ENCODE measurements around the gene MAP1B.

Gene MAP1B

DNA sequence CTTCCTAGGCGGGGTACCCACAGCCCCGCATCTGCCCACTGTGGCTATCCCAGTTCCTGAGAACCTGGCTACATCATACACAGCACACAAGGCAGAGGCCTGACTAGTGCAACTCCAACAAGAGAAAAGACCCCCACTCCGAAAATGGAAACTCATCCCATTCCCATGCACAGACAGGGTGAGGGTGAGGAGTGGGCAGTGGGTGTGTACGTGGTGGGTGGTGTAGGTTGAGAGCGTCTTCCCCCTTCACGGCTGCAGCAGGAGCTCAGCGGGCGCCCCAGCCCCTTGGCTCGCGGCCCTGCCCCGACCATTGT is 501 bp upstream of the MAP1B start:
- 21% methylated on average over 8 of the region's 11 CpGs for WGBS
- Histone ChIP-seq H3K9me3 (ENCODE audit: control insufficient read depth, low read length) (no peaks in the 10 kb centered on the region), H3K27ac (ENCODE audit: low read length, poor library complexity, severe bottlenecking) (peak overlapping the region; percentile 30), H3K4me2 (ENCODE audit: low read length, poor library complexity, severe bottlenecking) (peak overlapping the region; percentile 87), H3K4me3 (ENCODE audit: insufficient read depth in 1 of 2, low read depth in 1 of 2, low read length in 2 of 2) (peak overlapping the region; percentile 83 to 98), H3K4ac (ENCODE audit: low read depth in 1 of 2, low read length in 2 of 2) (no peak overlapping the region), H2BK12ac (ENCODE audit: low read length in 2 of 2) (peak overlapping the region in 1 of 2 experiments; percentile 80), H2AK5ac (ENCODE audit: low read length, severe bottlenecking) (no peak overlapping the region), H2AFZ (ENCODE audit: low read depth, low read length) (peak overlapping the region; percentile 87), H4K91ac (ENCODE audit: low read length) (peak overlapping the region; percentile 16), H3K27me3 (ENCODE audit: control insufficient read depth in 1 of 2, insufficient read depth in 1 of 2, low read length in 2 of 2) (no peaks in the 10 kb centered on the region), H3K36me3 (ENCODE audit: control insufficient read depth in 1 of 2, insufficient read depth in 2 of 2, low read depth in 1 of 2, low read length in 2 of 2) (peaks cover 0 to 3% of the 10 kb centered on the region in 2 experiments), H3K9ac (ENCODE audit: low read length) (peak overlapping the region; percentile 96), H2BK15ac (ENCODE audit: low read depth, poor library complexity, severe bottlenecking) (no peak overlapping the region), H3K18ac (ENCODE audit: low read depth in 1 of 2, low read length in 2 of 2) (peak overlapping the region in 1 of 2 experiments; percentile 93), H3K4me1 (ENCODE audit: control insufficient read depth, insufficient read depth, low read depth, low read length) (peaks cover 7% of the 10 kb centered on the region), H3K14ac (ENCODE audit: low read length in 2 of 2) (peak overlapping the region in 1 of 2 experiments; percentile 89), H4K8ac (ENCODE audit: low read length) (peak overlapping the region; percentile 81), H2BK5ac (ENCODE audit: low read depth, low read length, poor library complexity, severe bottlenecking) (no peak overlapping the region), H3K79me1 (replicated peaks; ENCODE audit: low read length, poor library complexity, severe bottlenecking) (peaks cover 2% of the 10 kb centered on the region), H2BK120ac (ENCODE audit: low read depth, low read length) (no peak overlapping the region), H3K23ac (ENCODE audit: low read length in 2 of 2) (no peak overlapping the region)
- no peak for DNase-seq

DNA sequence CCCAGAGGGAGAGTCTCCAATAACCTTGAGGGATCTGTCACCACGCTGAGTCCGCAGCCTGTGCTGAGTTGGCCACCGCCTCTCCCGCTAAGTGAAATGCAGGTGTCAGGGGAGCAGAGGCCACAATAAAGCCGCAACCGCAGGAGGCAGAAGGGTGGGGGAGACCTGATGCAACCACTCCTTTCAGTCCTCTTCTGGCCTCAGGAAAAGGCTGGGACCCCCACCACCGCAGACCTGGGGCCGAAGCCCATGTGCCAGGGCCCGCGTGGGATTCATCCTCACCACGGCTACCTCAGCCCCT is 576 bp downstream of the MAP1B start:
- peak overlapping the region in 1 of 2 experiments; percentile 88 for H3K18ac ChIP-seq (ENCODE audit: low read depth in 1 of 2, low read length in 2 of 2)
- H2AFZ ChIP-seq (ENCODE audit: low read depth, low read length) = no peak overlapping the region
- H3K4me3 ChIP-seq (ENCODE audit: insufficient read depth in 1 of 2, low read depth in 1 of 2, low read length in 2 of 2) = peak overlapping the region; percentile 83 to 98
- peak overlapping the region; percentile 87 for H3K4me2 ChIP-seq (ENCODE audit: low read length, poor library complexity, severe bottlenecking)
- H2BK12ac ChIP-seq (ENCODE audit: low read length in 2 of 2) = peak overlapping the region in 1 of 2 experiments; percentile 45
- H2BK120ac ChIP-seq (ENCODE audit: low read depth, low read length) = no peak overlapping the region
- H3K23ac ChIP-seq (ENCODE audit: low read length in 2 of 2) = peak overlapping the region in 1 of 2 experiments; percentile 81
- H2AK5ac ChIP-seq (ENCODE audit: low read length, severe bottlenecking) = no peak overlapping the region
- H3K36me3 ChIP-seq (ENCODE audit: control insufficient read depth in 1 of 2, insufficient read depth in 2 of 2, low read depth in 1 of 2, low read length in 2 of 2) = peaks cover 0 to 3% of the 10 kb centered on the region in 2 experiments
- no peaks in the 10 kb centered on the region for H3K9me3 ChIP-seq (ENCODE audit: control insufficient read depth, low read length)
- peak overlapping the region; percentile 21 for H2BK15ac ChIP-seq (ENCODE audit: low read depth, poor library complexity, severe bottlenecking)
- H3K79me1 ChIP-seq (replicated peaks; ENCODE audit: low read length, poor library complexity, severe bottlenecking) = peaks cover 4% of the 10 kb centered on the region
- H3K4ac ChIP-seq (ENCODE audit: low read depth in 1 of 2, low read length in 2 of 2) = peak overlapping the region in 1 of 2 experiments; percentile 42
- peak overlapping the region; percentile 85 for H4K8ac ChIP-seq (ENCODE audit: low read length)
- DNase-seq = peak; percentile 54
- H2BK5ac ChIP-seq (ENCODE audit: low read depth, low read length, poor library complexity, severe bottlenecking) = peak overlapping the region; percentile 59
- peak overlapping the region in 1 of 2 experiments; percentile 93 for H3K14ac ChIP-seq (ENCODE audit: low read length in 2 of 2)
- 3% methylated on average over 11 of the region's 11 CpGs for WGBS
- H4K91ac ChIP-seq (ENCODE audit: low read length) = peak overlapping the region; percentile 31
- peak overlapping the region; percentile 96 for H3K9ac ChIP-seq (ENCODE audit: low read length)
- H3K4me1 ChIP-seq (ENCODE audit: control insufficient read depth, insufficient read depth, low read depth, low read length) = peaks cover 7% of the 10 kb centered on the region
- H3K27me3 ChIP-seq (ENCODE audit: control insufficient read depth in 1 of 2, insufficient read depth in 1 of 2, low read length in 2 of 2) = no peaks in the 10 kb centered on the region
- peak overlapping the region; percentile 35 for H3K27ac ChIP-seq (ENCODE audit: low read length, poor library complexity, severe bottlenecking)

DNA sequence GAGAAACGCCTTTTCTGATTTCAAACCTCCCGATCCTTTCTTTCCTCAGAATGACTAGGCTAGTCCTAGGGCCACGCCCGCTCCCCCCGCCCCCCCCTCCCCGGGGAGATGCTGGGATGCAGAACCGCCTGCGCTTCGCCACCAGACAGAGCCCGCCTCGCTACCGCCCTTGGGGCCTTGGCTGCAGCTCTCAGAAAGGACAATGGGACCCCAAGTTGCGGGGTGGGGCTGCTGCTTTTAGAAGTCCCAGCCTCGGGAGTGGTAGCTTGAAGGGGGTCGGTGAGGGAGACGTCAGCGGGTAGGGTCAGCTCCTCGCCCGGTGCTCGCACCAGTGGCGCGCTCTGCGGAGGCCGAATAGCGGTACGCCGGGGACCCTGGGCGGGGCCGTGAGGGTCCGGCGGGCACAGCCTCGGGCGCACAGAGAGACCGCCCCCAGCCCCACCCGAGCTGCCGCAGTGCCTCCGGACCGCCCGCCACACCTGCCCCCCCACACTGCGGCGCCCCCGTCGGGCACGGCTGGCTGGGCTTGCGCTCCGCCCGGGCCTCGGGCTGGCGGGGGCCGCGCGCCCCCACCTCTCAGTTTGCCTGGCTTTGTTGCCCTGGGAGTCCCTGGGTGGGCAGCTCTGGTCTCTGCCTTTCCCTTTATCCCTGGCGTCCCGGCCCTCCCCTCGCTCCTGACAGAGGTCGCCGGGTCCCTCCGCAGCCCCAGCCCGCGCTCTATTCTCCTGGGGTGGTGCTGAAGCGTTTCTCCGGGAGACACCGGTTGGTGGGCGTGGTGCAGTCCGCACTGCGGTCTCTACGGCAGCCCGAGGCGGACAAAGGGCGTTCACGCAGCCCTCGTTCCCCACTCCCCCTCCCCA is 1.2 kb downstream of the MAP1B start:
- Histone ChIP-seq H2AK5ac (ENCODE audit: low read length, severe bottlenecking) (no peak overlapping the region), H3K4me2 (ENCODE audit: low read length, poor library complexity, severe bottlenecking) (peak overlapping the region; percentile 87), H3K23ac (ENCODE audit: low read length in 2 of 2) (peak overlapping the region in 1 of 2 experiments; percentile 85), H2BK12ac (ENCODE audit: low read length in 2 of 2) (peak overlapping the region in 1 of 2 experiments; percentile 48), H2AFZ (ENCODE audit: low read depth, low read length) (peak overlapping the region; percentile 67), H3K9ac (ENCODE audit: low read length) (peak overlapping the region; percentile 96), H2BK5ac (ENCODE audit: low read depth, low read length, poor library complexity, severe bottlenecking) (peak overlapping the region; percentile 71), H3K9me3 (ENCODE audit: control insufficient read depth, low read length) (no peaks in the 10 kb centered on the region), H3K4me1 (ENCODE audit: control insufficient read depth, insufficient read depth, low read depth, low read length) (peaks cover 7% of the 10 kb centered on the region), H3K4me3 (ENCODE audit: insufficient read depth in 1 of 2, low read depth in 1 of 2, low read length in 2 of 2) (peak overlapping the region; percentile 83 to 98), H4K8ac (ENCODE audit: low read length) (peak overlapping the region; percentile 29), H3K18ac (ENCODE audit: low read depth in 1 of 2, low read length in 2 of 2) (peak overlapping the region; percentile 73 to 91), H3K27ac (ENCODE audit: low read length, poor library complexity, severe bottlenecking) (peak overlapping the region; percentile 35), H2BK120ac (ENCODE audit: low read depth, low read length) (no peak overlapping the region), H2BK15ac (ENCODE audit: low read depth, poor library complexity, severe bottlenecking) (peak overlapping the region; percentile 57), H3K14ac (ENCODE audit: low read length in 2 of 2) (peak overlapping the region in 1 of 2 experiments; percentile 93), H3K27me3 (ENCODE audit: control insufficient read depth in 1 of 2, insufficient read depth in 1 of 2, low read length in 2 of 2) (no peaks in the 10 kb centered on the region), H3K4ac (ENCODE audit: low read depth in 1 of 2, low read length in 2 of 2) (peak overlapping the region; percentile 24 to 81), H3K79me1 (replicated peaks; ENCODE audit: low read length, poor library complexity, severe bottlenecking) (peaks cover 4% of the 10 kb centered on the region), H4K91ac (ENCODE audit: low read length) (peak overlapping the region; percentile 67), H3K36me3 (ENCODE audit: control insufficient read depth in 1 of 2, insufficient read depth in 2 of 2, low read depth in 1 of 2, low read length in 2 of 2) (peaks cover 0 to 3% of the 10 kb centered on the region in 2 experiments)
- peak; percentile 79 for DNase-seq
- under 1% methylated on average over 59 of the region's 72 CpGs for WGBS

DNA sequence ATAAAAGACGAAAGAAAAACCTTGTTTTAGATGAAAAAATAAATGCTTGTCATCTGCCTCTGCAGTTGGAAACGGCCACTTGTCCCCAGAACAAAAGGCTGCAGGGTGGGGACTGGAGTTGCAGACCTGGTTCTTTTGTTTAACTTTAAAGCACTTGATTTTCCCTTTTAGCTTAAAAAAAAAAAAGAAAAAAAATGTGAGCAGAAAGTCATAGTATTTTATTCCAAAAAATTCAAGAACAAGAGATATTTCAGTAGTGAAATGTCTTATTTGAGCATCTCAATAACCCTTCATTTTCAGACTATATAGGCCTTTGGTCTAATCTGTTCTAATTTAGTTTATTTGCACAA is 1.8 kb downstream of the MAP1B start:
- H3K23ac ChIP-seq (ENCODE audit: low read length in 2 of 2) = no peak overlapping the region
- no peak overlapping the region for H4K91ac ChIP-seq (ENCODE audit: low read length)
- no peak overlapping the region for H2AFZ ChIP-seq (ENCODE audit: low read depth, low read length)
- H2BK15ac ChIP-seq (ENCODE audit: low read depth, poor library complexity, severe bottlenecking) = no peak overlapping the region
- H2BK5ac ChIP-seq (ENCODE audit: low read depth, low read length, poor library complexity, severe bottlenecking) = no peak overlapping the region
- H4K8ac ChIP-seq (ENCODE audit: low read length) = no peak overlapping the region
- no peaks in the 10 kb centered on the region for H3K27me3 ChIP-seq (ENCODE audit: control insufficient read depth in 1 of 2, insufficient read depth in 1 of 2, low read length in 2 of 2)
- H3K9me3 ChIP-seq (ENCODE audit: control insufficient read depth, low read length) = no peaks in the 10 kb centered on the region
- peak overlapping the region; percentile 96 for H3K9ac ChIP-seq (ENCODE audit: low read length)
- H3K36me3 ChIP-seq (ENCODE audit: control insufficient read depth in 1 of 2, insufficient read depth in 2 of 2, low read depth in 1 of 2, low read length in 2 of 2) = peaks cover 3 to 5% of the 10 kb centered on the region in 2 experiments
- H3K14ac ChIP-seq (ENCODE audit: low read length in 2 of 2) = no peak overlapping the region
- H3K4ac ChIP-seq (ENCODE audit: low read depth in 1 of 2, low read length in 2 of 2) = no peak overlapping the region
- H3K4me3 ChIP-seq (ENCODE audit: insufficient read depth in 1 of 2, low read depth in 1 of 2, low read length in 2 of 2) = peak overlapping the region; percentile 83 to 98
- H3K18ac ChIP-seq (ENCODE audit: low read depth in 1 of 2, low read length in 2 of 2) = peak overlapping the region in 1 of 2 experiments; percentile 91
- no peak overlapping the region for H2BK12ac ChIP-seq (ENCODE audit: low read length in 2 of 2)
- 0% methylated on average over 1 of the region's 2 CpGs for WGBS
- peaks cover 7% of the 10 kb centered on the region for H3K4me1 ChIP-seq (ENCODE audit: control insufficient read depth, insufficient read depth, low read depth, low read length)
- no peak overlapping the region for H2BK120ac ChIP-seq (ENCODE audit: low read depth, low read length)
- no peak overlapping the region for H2AK5ac ChIP-seq (ENCODE audit: low read length, severe bottlenecking)
- H3K27ac ChIP-seq (ENCODE audit: low read length, poor library complexity, severe bottlenecking) = no peak overlapping the region
- peak overlapping the region; percentile 87 for H3K4me2 ChIP-seq (ENCODE audit: low read length, poor library complexity, severe bottlenecking)
- H3K79me1 ChIP-seq (replicated peaks; ENCODE audit: low read length, poor library complexity, severe bottlenecking) = peaks cover 4% of the 10 kb centered on the region
- no peak for DNase-seq

Measured in mesenchymal stem cell (in vitro differentiated cells and primary cell).